Measurements from ENCODE around the gene CAPN10.

CAPN10 gene

DNA sequence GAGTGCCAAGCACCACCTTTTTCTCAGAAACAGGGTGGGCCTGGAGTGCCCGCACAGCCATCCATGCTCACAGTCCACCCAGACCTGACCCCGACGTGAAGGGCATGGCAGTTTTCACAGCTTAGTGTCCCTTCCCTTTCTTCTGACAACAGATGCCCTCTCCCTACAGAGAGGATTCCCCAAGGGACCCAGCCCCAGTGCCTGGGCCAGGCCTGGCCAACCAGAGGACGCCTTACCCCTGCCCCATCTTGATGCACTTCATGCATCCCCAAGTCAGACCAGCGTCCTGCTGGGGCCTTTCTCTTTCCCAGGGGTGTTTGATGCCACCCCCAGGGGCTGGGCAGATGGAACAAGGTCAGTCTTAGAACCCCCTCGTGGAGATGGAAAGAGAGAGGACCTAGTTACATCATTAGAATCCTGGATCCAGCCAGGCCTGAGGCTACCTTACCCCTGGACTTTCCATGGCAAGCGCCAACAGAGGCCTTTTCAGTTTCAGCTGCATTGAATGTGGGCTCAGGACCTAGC is 32.5 kb upstream of the CAPN10 start:
- no peak for DNase-seq (ENCODE audit: extremely low spot score)
- ChIA-PET CTCF (no interaction called here), POLR2A (interaction anchor here (1.3 kb wide), 1 partner anchor 32 kb away, joined by 3 read pairs; the partner anchor contains the start of gene CAPN10)
- TF ChIP-seq, protein P1, sequence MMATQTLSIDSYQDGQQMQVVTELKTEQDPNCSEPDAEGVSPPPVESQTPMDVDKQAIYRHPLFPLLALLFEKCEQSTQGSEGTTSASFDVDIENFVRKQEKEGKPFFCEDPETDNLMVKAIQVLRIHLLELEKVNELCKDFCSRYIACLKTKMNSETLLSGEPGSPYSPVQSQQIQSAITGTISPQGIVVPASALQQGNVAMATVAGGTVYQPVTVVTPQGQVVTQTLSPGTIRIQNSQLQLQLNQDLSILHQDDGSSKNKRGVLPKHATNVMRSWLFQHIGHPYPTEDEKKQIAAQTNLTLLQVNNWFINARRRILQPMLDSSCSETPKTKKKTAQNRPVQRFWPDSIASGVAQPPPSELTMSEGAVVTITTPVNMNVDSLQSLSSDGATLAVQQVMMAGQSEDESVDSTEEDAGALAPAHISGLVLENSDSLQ (IDR thresholded peaks at IDR 0.05), result no peak

DNA sequence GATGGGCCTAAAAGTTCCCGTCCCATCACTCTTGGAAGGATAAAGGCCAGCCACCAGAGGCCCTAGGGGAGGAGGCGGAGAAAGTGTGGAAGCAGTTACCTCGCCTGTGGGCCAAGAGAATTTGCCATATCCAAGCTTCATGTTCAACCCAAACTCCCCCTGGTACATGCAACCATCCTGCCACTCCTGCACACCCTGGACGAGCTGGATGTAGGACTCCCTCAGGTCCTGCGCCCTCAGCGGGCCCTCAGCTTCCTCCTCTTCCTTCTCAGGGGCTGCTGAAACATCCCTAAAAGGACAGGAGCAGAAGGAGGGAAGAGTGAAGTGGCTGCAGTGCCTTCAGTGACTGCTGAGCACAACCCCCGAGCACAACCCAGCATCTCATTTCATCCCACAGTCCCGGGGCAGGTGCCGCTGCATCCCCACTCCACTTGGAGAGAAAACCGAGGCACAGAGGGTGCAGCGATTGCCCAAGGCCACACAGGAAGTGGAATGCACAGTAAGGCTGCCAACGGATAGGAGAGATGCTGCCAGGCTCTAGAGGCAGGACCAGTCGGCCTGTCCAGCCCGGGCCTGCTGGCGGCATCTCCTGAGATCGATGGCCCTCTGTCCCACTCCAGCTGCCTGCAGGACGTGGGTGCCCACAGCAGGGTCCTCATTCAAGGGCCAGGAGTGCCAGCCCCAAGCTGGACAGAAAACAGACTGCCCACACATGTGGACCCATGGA is 31.6 kb upstream of the CAPN10 start:
- CTCF ChIA-PET, result no interaction called here
- POLR2A ChIA-PET, result interaction anchor here (1.3 kb wide), 1 partner anchor 31 kb away, joined by 3 read pairs; the partner anchor contains the start of gene CAPN10
- DNase-seq (ENCODE audit: extremely low spot score), result no peak
- no peak for TF ChIP-seq FOXM1 (IDR thresholded peaks at IDR 0.05; ENCODE audit: borderline replicate concordance)
- TF ChIP-seq FOXA1 (IDR thresholded peaks at IDR 0.05), result no peak

DNA sequence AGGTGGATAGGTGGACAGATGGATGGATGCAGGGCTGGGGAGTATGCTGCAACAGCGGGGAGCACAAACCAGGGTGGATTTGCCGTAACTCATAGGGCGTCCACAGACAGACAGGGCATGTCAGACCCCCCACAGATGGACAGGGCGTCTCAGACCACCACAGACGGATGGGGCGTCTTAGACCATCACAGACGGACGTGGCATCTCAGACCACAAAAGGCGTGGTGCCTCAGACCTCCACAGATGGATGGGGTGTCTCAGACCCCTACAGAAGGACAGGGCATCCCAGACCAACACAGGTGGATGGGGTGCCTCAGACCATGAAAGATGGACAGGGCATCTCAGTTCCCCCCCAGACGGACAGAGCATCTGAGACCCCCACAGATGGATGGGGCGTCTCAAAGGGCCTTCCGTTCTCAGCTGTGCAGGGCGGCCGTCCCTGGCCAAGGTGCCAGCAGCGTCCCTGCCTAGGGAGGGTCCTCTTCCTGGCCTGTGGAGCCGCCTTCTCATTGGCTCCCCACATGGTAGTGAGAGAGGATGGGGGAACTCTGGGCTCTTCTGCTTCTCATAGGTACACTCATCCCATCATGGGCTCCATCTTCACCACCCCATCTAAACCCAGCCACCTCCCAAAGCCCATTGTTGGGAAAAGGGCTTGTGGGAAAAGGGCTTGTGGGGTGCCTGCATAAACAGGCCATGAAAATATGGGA is 30.8 kb upstream of the CAPN10 start:
- ChIA-PET POLR2A (interaction anchor here (1.3 kb wide), 1 partner anchor 31 kb away, joined by 3 read pairs; the partner anchor contains the start of gene CAPN10), CTCF (no interaction called here)
- no peak for DNase-seq (ENCODE audit: extremely low spot score)
- TF ChIP-seq FOXK2 (IDR thresholded peaks at IDR 0.05) (no peak), CTBP1 (IDR thresholded peaks at IDR 0.05; ENCODE audit: borderline replicate concordance) (no peak), FOXA1 (IDR thresholded peaks at IDR 0.05) (no peak), ZNF384 (IDR thresholded peaks at IDR 0.05) (no peak), BHLHE40 (IDR thresholded peaks at IDR 0.05; ENCODE audit: borderline replicate concordance) (no peak), ARNT (IDR thresholded peaks at IDR 0.05) (no peak), TARDBP (IDR thresholded peaks at IDR 0.05) (no peak), LEF1 (IDR thresholded peaks at IDR 0.05; ENCODE audit: borderline replicate concordance) (no peak), SP1 (IDR thresholded peaks at IDR 0.05) (no peak)

DNA sequence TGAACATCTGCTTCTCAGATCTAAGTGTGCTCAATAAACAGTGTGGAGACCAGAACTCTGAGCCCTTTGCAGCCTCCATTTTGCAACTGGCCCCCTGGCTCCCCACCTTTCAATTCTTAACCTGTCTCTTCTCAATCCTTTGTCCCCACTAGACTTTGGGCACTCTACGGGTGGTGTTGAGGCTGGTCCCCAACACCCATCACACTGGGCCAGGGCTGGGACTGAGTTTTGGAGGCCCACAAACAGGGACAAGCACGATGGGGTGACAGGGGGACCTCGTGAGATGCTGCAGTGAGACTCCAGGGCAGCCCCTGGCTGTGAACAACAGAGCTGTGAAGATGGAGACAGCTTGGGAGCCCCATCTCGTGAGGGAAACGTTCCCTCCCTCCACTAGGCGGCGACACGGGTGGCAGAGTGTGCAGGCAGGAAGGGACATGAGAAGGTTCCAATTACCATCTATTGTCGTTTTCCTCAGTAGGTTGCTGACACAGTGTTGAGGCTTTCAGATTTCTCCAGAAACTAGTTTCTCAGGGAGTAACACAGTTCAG is 29.9 kb upstream of the CAPN10 start:
- CTCF ChIA-PET, result no interaction called here
- POLR2A ChIA-PET, result no interaction called here
- TF ChIP-seq HDGF (IDR thresholded peaks at IDR 0.05; ENCODE audit: borderline replicate concordance), result no peak
- no peak for TF ChIP-seq SUZ12 (IDR thresholded peaks at IDR 0.05)
- no peak for TF ChIP-seq NFRKB (IDR thresholded peaks at IDR 0.05)
- TF ChIP-seq L3MBTL2 (conservative IDR thresholded peaks at IDR 0.05), result no peak
- no peak for TF ChIP-seq FOXA1 (IDR thresholded peaks at IDR 0.05)
- TF ChIP-seq FOXK2 (IDR thresholded peaks at IDR 0.05), result no peak
- no peak for TF ChIP-seq SP1 (IDR thresholded peaks at IDR 0.05)
- TF ChIP-seq, protein P1 (IDR thresholded peaks at IDR 0.05), result no peak
- no peak for TF ChIP-seq CTBP1 (IDR thresholded peaks at IDR 0.05; ENCODE audit: borderline replicate concordance)
- no peak for TF ChIP-seq ZNF384 (IDR thresholded peaks at IDR 0.05)
- TF ChIP-seq TARDBP (IDR thresholded peaks at IDR 0.05), result no peak
- no peak for TF ChIP-seq BHLHE40 (IDR thresholded peaks at IDR 0.05; ENCODE audit: borderline replicate concordance)
- no peak for TF ChIP-seq ELF4 (IDR thresholded peaks at IDR 0.05)
- no peak for TF ChIP-seq ARNT (IDR thresholded peaks at IDR 0.05)
- peak; percentile 50 for DNase-seq (ENCODE audit: extremely low spot score)

DNA sequence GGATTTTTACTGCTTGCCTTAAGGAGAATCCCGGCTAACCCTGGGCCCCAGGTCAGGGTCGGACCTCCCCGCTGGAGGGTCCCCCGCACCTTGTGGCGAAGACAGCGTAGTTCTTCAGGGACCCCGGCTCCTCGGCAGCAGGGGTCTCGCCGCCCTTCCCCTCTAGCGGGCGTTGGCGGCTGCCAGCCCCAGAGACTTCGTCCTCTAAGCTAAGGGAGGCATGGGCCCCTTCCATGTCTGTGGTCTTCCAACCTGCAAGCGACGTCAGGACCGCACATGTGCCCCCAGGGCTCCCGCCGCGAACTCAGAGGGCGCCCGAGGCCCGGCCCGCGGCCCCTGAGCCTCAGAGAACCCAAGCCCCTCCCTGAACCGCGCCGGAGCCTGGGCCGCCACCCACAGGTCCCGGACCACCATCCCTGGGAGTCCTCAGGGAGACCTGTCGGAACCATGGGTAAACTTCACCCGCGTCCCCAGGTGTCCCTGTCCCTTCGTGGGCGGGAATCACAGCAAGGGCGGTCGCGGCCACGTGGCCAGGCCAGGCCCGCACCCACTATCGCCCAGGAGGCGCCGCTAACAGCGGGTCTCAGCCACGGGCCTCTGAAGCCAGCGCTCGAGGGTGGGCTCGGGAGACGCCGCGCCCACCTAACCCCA is 29.3 kb upstream of the CAPN10 start:
- no peak for TF ChIP-seq FOXA1 (IDR thresholded peaks at IDR 0.05)
- TF ChIP-seq SP1 (IDR thresholded peaks at IDR 0.05), result no peak
- no peak for TF ChIP-seq ELF4 (IDR thresholded peaks at IDR 0.05)
- no peak for TF ChIP-seq TARDBP (IDR thresholded peaks at IDR 0.05)
- TF ChIP-seq LEF1 (IDR thresholded peaks at IDR 0.05; ENCODE audit: borderline replicate concordance), result no peak
- TF ChIP-seq, protein P1 (IDR thresholded peaks at IDR 0.05), result no peak
- TF ChIP-seq CTBP1 (IDR thresholded peaks at IDR 0.05; ENCODE audit: borderline replicate concordance), result no peak
- TF ChIP-seq HDGF (IDR thresholded peaks at IDR 0.05; ENCODE audit: borderline replicate concordance), result no peak
- TF ChIP-seq ARNT (IDR thresholded peaks at IDR 0.05), result no peak
- ChIA-PET POLR2A (no interaction called here), CTCF (no interaction called here)
- no peak for DNase-seq (ENCODE audit: extremely low spot score)

DNA sequence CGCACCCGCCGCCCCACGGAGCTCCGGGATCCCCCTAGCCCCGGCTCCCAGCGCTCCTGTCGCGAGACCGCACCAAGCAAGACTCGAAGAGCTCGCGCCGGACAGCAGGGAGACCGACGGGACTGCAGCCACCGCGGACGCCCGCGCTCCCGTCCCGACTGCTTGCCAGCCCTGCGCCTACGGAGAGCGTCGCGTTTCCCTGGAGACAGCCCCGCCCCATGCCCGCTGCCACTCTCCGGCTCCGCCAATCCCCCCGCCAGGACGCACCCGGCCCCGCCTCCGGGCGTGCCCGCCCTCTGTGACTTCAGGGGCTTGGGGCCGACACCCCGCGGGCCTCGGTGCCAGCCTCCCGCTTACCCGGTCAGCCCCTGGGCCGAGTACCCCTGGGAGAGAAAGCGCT is 28.7 kb upstream of the CAPN10 start, which contains the start of gene ANKMY1:
Gene ANKMY1, minus strand, starts transcription at position 181 of the 400 bp plus-strand sequence. CDS start 653 bp downstream, outside the sequence.
- ChIA-PET CTCF (no interaction called here), POLR2A (no interaction called here)
- no peak for TF ChIP-seq FOXM1 (IDR thresholded peaks at IDR 0.05; ENCODE audit: borderline replicate concordance)
- no peak for TF ChIP-seq FOXA1 (IDR thresholded peaks at IDR 0.05)
- no peak for TF ChIP-seq SUZ12 (IDR thresholded peaks at IDR 0.05)
- no peak for TF ChIP-seq HDGF (IDR thresholded peaks at IDR 0.05; ENCODE audit: borderline replicate concordance)
- no peak for TF ChIP-seq ARNT (IDR thresholded peaks at IDR 0.05)
- TF ChIP-seq LEF1 (IDR thresholded peaks at IDR 0.05; ENCODE audit: borderline replicate concordance), result no peak
- no peak for TF ChIP-seq TARDBP (IDR thresholded peaks at IDR 0.05)
- TF ChIP-seq SP1 (IDR thresholded peaks at IDR 0.05), result no peak
- no peak for TF ChIP-seq FOXK2 (IDR thresholded peaks at IDR 0.05)
- no peak for TF ChIP-seq CTBP1 (IDR thresholded peaks at IDR 0.05; ENCODE audit: borderline replicate concordance)
- no peak for TF ChIP-seq L3MBTL2 (conservative IDR thresholded peaks at IDR 0.05)
- no peak for TF ChIP-seq ZNF384 (IDR thresholded peaks at IDR 0.05)
- TF ChIP-seq, protein P1 (IDR thresholded peaks at IDR 0.05), result no peak
- no peak for TF ChIP-seq BHLHE40 (IDR thresholded peaks at IDR 0.05; ENCODE audit: borderline replicate concordance)
- no peak for TF ChIP-seq NFRKB (IDR thresholded peaks at IDR 0.05)
- TF ChIP-seq ELF4 (IDR thresholded peaks at IDR 0.05), result no peak
- no peak for DNase-seq (ENCODE audit: extremely low spot score)
